ENCODE data around the gene LEFTY1. TPM values are rescaled to one million over a fixed set of nuclear protein-coding genes. Genes with fewer than 3 reads are reported as not detected.

Gene LEFTY1
- total and polyA plus RNA-seq, 2 of the 13 experiments (the other 11 are each of a cell fraction or from before 2014, with no cell fraction given), result 0.29 to 0.79 TPM

GRCh38 chr1:225875044-225875815 lies 13.7 kb downstream of the LEFTY1 start:
- H3K4me1 ChIP-seq (ENCODE audit: insufficient read depth, low read length), result peaks cover 40% of the 10 kb centered on the region
- intact Hi-C loops (cut with micrococcal nuclease; ENCODE audit: unreplicated experiment) (loop anchor here (5.0 kb wide), 1 partner anchor 37 kb away; no protein-coding TSS in a partner anchor), in situ Hi-C loops (cut with HindIII; ENCODE audit: extremely low pct_ligation_motif_present, low pct_unique_long_range_greater_than_20kb) (no loop called here)
- CTCF ChIA-PET (ENCODE audit: low intra/inter-chr PET ratio, low total read pairs), result no interaction called here
- DNase-seq (ENCODE audit: low spot score), result no peak
- no peaks in the 10 kb centered on the region for H3K27me3 ChIP-seq (ENCODE audit: control insufficient read depth in 1 of 2, insufficient read depth in 2 of 2, low read length in 2 of 2)
- WGBS (ENCODE audit: low lambda C conversion rate), result 94% methylated on average over 8 of the region's 12 CpGs
- BruUV-seq (replicated peaks), result no TSS peak
- POLR2A ChIA-PET, result interaction anchor here (1.1 kb wide), 1 partner anchor 49 kb away, joined by 3 read pairs; the partner anchor contains the start of gene PYCR2
- H3K27ac ChIP-seq (ENCODE audit: extremely low read length, insufficient read depth, low read length), result no peak overlapping the region
- no peak for FAIRE-seq
- H3K4me3 ChIP-seq (replicated peaks in 1 of 3; ENCODE audit: insufficient read depth in 1 of 3, low read depth in 2 of 3, low read length in 3 of 3), result no peak overlapping the region
- H2AFZ ChIP-seq (ENCODE audit: low read length), result no peak overlapping the region
- H3K4me2 ChIP-seq (ENCODE audit: low read depth, low read length), result no peak overlapping the region
- peaks cover 12 to 57% of the 10 kb centered on the region in 2 experiments for H3K36me3 ChIP-seq (replicated peaks in 1 of 2; ENCODE audit: control insufficient read depth in 1 of 2, insufficient read depth in 2 of 2, low read length in 2 of 2)
- no peak overlapping the region for H3K9ac ChIP-seq (ENCODE audit: insufficient read depth, low read depth, low read length)
- H3K79me2 ChIP-seq (ENCODE audit: insufficient read depth, low read length), result peaks cover 22% of the 10 kb centered on the region
- peaks cover 20% of the 10 kb centered on the region for H4K20me1 ChIP-seq (ENCODE audit: insufficient read depth, low read length)
- ATAC-seq, result no peak
- H3K9me3 ChIP-seq (ENCODE audit: low read length), result no peaks in the 10 kb centered on the region
- TF ChIP-seq ZNF24 (IDR thresholded peaks at IDR 0.05) (no peak), MBNL3 (CRISPR knock-in tag; conservative IDR thresholded peaks at IDR 0.05) (no peak), HIC2 (CRISPR knock-in tag; IDR thresholded peaks at IDR 0.05; ENCODE audit: low read depth) (no peak), TAF15 (IDR thresholded peaks at IDR 0.05; ENCODE audit: low read depth, low read length, poor library complexity, severe bottlenecking) (no peak), EZH2 (conservative IDR thresholded peaks at IDR 0.05; ENCODE audit: low read depth, low read length) (no peak), FOSL2 (CRISPR knock-in tag; IDR thresholded peaks at IDR 0.05) (no peak), REPIN1 (CRISPR knock-in tag; IDR thresholded peaks at IDR 0.05; ENCODE audit: borderline replicate concordance, low read depth) (no peak), ZXDC (CRISPR knock-in tag; IDR thresholded peaks at IDR 0.05) (no peak), FOXA1 (IDR thresholded peaks at IDR 0.05) (no peak), FOXA1 (CRISPR knock-in tag; IDR thresholded peaks at IDR 0.05) (no peak), GPBP1L1 (CRISPR knock-in tag; IDR thresholded peaks at IDR 0.05) (no peak), SRSF4 (IDR thresholded peaks at IDR 0.05; ENCODE audit: low read depth, low read length, poor library complexity, severe bottlenecking) (no peak), ELK4 (CRISPR knock-in tag; IDR thresholded peaks at IDR 0.05; ENCODE audit: borderline replicate concordance) (no peak), TRAFD1 (CRISPR knock-in tag; IDR thresholded peaks at IDR 0.05; ENCODE audit: borderline replicate concordance) (no peak), PPARG (CRISPR knock-in tag; conservative IDR thresholded peaks at IDR 0.05) (no peak)
